HG02885 (cell line): ENCODE results near the gene ADGRF4.
"Not testable (repeated sequence)": the region's sequence is repeated elsewhere in the genome, so short reads cannot be mapped to it uniquely, and the experiment has no call there.

Source experiments
- ATAC-seq: cut with Tn5 transposase; IDR thresholded peaks from one replicate; pipeline ENCODE4 v1.9.1; 2021; ENCODE audit warnings: mild to moderate bottlenecking; ENCODE audit not compliant: unreplicated experiment, poor library complexity

Gene ADGRF4

DNA sequence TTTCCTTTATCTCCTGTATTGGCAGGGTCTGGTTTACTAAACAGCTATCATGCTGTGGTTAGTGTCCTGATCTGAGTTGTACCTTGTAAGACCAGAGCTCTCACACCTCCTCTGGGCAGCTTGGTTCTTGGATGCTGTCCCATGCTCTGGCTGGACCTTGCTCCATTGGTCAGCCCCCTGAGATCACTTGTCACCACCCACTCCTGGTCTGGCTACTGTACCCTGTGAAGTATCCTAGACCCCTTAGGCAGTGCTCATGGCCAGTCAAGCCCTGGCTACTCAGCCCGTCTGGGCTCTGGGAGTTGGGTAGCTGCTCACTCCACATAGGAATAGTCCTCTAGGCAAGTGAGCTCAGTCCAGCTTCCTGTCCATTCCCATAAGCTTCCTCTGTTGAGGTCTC, 31.1 kb downstream of the ADGRF4 start:
- ATAC-seq = no peak

DNA sequence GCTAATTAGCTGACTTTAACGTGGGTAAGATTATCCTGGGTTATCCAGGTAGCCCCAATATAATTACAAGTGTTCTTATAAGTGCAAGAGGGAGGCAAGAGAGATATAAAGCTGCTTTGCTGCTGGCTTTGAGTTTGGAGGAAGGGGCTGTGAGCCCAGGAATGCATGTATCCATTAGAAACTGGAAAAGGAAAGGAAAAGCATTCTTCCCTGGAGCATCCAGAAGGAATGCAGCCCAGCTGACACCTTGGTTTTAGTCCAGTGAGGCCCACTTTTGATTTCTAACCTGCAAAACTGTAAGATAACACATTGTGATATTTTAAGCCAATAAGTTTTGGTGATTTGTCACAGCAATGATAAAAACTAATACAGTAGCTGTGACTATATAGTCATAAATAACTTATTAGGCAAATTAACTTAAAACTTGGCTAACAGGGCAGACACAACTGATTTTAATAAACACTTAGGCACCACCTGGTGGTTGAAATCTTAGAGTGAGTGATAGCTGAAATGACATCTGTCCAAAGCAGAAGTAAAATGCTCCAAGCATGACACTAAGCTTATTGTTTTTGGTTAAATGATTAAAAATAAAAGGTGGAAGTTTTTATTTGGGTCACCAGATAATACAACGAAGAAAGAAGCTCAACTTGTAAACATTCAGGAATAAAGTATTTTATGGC, 35.6 kb downstream of the ADGRF4 start:
- peak; percentile 70 for ATAC-seq

DNA sequence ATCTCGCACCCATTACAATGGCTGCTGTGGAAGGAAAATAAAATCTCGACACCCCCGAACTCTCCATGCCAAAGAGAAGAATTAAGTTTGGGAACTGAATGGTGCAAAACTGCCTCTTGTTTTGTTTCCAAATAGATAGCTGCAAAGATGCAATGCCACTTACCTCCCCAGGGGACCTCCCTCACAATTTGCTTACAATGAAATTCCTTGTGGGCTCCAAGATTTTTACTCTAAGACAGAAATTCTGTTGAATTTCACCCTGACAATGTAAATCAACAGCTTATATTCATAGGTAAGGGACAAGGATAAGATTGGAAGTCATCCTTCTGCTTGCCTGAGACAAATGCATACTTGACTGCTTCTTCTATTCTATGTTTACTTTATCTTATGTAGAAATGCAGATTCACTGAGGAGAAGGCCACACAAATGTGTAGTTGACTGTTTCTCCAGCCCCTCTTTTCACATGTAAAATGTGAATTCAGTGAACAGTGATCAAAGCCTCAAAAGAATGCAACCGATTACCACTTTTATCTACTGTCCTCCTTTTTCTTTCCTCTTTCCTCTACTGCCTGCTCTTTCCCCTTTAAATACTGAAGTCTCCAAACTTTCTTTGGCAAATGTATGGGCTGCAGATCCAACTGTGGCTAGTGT, 36.6 kb downstream of the ADGRF4 start:
- ATAC-seq = no peak

- ATAC-seq = no peak
Observed at GRCh38 chr6:47736083-47736700, 37.8 kb downstream of the ADGRF4 start.

DNA sequence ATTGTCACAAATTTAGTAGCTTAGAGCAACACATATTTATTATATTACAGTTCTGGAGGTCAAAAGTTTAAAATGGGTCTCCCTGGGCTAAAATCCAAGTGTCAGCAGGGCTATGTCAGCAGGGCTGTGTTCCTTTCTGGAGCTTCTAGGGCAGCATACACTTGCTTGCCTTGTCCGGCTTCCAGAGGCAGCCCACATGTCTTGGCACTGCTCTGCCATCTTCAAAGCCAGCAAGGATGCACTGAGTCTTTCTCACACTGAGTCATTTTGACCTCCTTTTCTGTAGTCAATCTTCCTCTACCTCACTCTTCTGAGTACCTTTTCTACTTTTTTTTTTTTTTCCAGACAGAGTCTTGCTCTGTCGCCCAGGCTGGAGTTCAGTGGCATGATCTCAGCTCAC, 39.0 kb downstream of the ADGRF4 start:
- no peak for ATAC-seq

DNA sequence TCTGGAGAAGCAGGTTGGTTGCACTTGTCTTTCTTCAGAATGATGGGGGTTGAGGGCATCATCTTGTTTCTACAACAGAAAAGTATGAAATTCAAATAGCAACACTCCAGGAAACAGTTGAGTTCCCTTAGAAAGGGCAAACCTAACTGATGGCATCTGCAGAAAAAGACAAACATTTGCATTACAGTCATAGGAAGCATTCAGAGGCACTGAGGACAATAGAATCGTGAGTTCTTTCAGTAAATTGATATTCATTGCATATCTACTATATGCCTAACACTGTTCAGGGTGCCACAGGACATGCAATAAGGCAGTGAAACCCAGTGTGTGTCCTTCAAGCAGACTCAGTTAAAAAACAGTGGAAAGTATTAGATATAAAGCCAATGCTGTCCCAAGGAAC, 42.3 kb downstream of the ADGRF4 start:
- no peak for ATAC-seq

- ATAC-seq = peak; percentile 69
Observed at GRCh38 chr6:47741807-47742206, 43.4 kb downstream of the ADGRF4 start.

GRCh38 chr6:47743744-47744143, 45.4 kb downstream of the ADGRF4 start:
- no peak for ATAC-seq

DNA sequence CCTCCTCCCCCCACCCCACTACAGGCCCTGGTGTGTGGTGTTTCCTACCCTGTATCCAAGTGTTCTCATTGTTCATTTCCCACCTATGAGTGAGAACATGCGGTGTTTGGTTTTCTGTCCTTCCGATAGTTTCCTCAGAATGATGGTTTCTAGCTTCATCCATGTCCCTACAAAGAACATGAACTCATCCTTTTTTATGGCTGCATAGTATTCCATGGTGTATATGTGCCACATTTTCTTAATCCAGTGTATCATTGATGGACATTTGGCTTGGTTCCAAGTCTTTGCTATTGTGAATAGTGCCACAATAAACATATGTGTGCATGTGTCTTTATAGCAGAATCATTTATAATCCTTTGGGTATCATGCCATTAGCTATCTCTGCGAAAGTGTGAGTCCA, 46.9 kb downstream of the ADGRF4 start:
- ATAC-seq = not testable (repeated sequence)

DNA sequence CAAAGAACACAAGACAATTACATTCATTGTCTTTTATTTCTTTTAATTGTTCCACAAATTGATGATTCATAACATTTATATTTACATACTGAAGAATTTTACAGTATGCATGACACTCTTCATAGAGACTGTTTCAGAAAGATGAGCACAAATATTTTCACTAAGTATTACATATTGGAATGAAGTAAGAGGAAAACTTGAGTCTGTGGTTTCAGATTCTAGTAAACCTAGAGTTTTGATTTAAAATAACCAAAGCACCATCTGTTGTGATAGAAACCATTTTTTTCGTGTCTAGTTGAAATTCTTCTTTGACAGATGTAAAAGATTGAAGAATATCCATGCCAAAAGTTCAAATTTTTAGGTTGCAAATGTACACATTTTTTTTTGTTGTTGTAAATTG, 51.4 kb downstream of the ADGRF4 start:
- no peak for ATAC-seq

DNA sequence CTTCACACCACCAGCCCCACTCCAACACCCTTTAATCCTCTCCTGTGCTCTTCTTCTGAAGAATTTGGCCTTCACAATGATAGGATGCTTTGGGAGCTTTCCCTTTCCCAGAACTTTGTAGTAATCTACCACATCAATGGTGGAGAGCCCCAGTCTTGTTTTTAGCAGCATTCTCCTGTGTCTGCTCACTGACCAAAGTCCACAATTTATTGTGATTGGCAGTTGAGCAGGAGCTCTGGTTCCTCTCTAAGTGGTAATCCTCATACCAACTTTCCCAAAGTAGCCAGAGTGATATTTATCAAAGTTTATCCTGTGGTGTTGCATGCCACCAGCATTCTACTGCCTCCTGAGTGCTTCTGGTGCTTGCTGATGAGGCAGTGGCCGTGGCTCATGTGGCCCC, 54.4 kb downstream of the ADGRF4 start:
- no peak for ATAC-seq

- no peak for ATAC-seq
Observed at GRCh38 chr6:47759364-47759763, 61.0 kb downstream of the ADGRF4 start.

GRCh38 chr6:47762502-47762901, 64.1 kb downstream of the ADGRF4 start:
- no peak for ATAC-seq

DNA sequence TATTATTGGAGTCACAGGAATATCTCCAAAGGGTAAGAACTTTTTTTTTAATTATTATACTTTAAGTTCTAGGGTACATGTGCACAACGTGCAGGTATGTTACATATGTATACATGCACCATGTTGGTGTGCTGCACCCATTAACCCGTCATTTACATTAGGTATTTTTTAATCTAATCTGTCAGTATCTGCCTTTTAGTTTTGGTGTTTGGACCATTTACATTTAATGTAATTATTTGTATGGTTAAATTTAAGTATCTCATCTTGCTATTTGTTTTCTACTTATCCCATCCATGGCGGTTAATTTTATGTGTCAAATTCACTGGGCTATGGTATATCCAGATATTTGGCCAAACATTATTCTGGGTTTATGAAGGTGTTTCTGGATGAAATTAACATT, 68.1 kb downstream of the ADGRF4 start:
- no peak for ATAC-seq

DNA sequence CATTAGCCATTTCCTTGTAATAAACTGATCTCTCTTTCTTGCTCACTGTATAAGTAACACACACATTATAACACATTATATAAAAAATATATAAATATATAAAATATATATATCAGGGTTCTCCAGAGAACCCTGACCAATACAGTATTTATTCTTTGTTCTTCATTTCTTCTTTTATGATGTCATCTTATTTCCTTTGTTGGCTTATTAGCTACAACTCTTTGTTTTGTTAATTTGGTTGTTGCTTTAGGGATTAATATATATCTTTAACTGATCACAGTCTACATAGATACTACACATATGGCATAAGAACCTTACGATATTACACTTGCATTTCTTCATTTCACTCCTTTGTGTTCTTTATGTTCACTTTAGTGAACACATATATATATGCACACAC, 68.7 kb downstream of the ADGRF4 start:
- ATAC-seq = no peak

DNA sequence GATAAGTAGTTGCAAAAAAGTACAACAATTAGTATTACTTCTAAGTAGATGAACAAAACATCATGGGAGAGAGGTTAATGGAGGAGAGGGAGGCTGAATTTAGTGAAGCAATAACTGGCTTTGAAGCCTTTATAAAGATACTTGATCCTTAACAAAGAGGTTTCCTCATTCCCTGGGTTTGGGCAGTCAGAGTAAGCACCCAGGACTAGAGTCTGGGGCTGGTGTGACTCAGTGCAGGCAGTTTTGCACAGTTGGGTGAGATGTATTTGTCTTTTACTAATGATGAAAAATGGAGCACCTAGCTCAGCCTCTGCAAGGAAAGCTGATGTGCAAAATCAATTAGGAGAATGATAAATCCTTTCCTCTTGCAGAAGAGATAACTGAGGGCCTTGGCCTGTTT, 71.6 kb downstream of the ADGRF4 start:
- no peak for ATAC-seq
